HG02610 (cell line): Measurements from ENCODE around the gene EHBP1L1.

Source experiments
- ATAC-seq: cut with Tn5 transposase; IDR thresholded peaks from one replicate; pipeline ENCODE4 v1.9.1; 2021; ENCODE audit warnings: mild to moderate bottlenecking, moderate library complexity; ENCODE audit not compliant: unreplicated experiment

The EHBP1L1 gene

GRCh38 chr11:65575568-65576231, at the start of gene EHBP1L1:
Gene EHBP1L1, plus strand, starts transcription at chr11:65576053. Its CDS starts 250 bp downstream, at chr11:65576303.
- peak; percentile 24 for ATAC-seq

GRCh38 chr11:65526744-65527143, 49.1 kb upstream of the EHBP1L1 start:
- ATAC-seq: no peak

GRCh38 chr11:65528819-65529350, 47.0 kb upstream of the EHBP1L1 start:
- ATAC-seq: no peak

- no peak for ATAC-seq
Measured at GRCh38 chr11:65529475-65530156, 46.2 kb upstream of the EHBP1L1 start.

- no peak for ATAC-seq
Measured at GRCh38 chr11:65530157-65530496, 45.7 kb upstream of the EHBP1L1 start.

- no peak for ATAC-seq
Measured at GRCh38 chr11:65532388-65533064, 43.3 kb upstream of the EHBP1L1 start.

GRCh38 chr11:65535102-65535501, 40.8 kb upstream of the EHBP1L1 start:
- ATAC-seq: no peak

- no peak for ATAC-seq
Measured at GRCh38 chr11:65536412-65537295, 39.2 kb upstream of the EHBP1L1 start.

GRCh38 chr11:65537296-65537597, 38.6 kb upstream of the EHBP1L1 start:
- no peak for ATAC-seq

- ATAC-seq: no peak
Measured at GRCh38 chr11:65537620-65538231, 38.1 kb upstream of the EHBP1L1 start.

- ATAC-seq: no peak
Measured at GRCh38 chr11:65538232-65538914, 37.5 kb upstream of the EHBP1L1 start.

- no peak for ATAC-seq
Measured at GRCh38 chr11:65538915-65539743, 36.7 kb upstream of the EHBP1L1 start.

- peak; percentile 48 for ATAC-seq
Measured at GRCh38 chr11:65539744-65540289, 36.0 kb upstream of the EHBP1L1 start.

GRCh38 chr11:65540290-65541092, 35.4 kb upstream of the EHBP1L1 start:
- peak; percentile 66 for ATAC-seq

- ATAC-seq: no peak
Measured at GRCh38 chr11:65541093-65541982, 34.5 kb upstream of the EHBP1L1 start.

GRCh38 chr11:65542738-65543390, 33.0 kb upstream of the EHBP1L1 start:
- ATAC-seq: no peak

GRCh38 chr11:65545853-65546216, 30.0 kb upstream of the EHBP1L1 start:
- ATAC-seq: no peak
